ENCODE results near the gene SLC19A1.
A peak's percentile ranks its signal among the peaks of the same experiment; 100 is the strongest.
"Not testable (repeated sequence)": the region's sequence is repeated elsewhere in the genome, so short reads cannot be mapped to it uniquely, and the experiment has no call there.

Gene SLC19A1

GRCh38 chr21:45529785-45530422 lies 12.3 kb downstream of the SLC19A1 start:
- H3K4me1 ChIP-seq (ENCODE audit: control insufficient read depth, insufficient read depth, low read length), result peaks cover 31% of the 10 kb centered on the region
- no peak overlapping the region for H3K9ac ChIP-seq (ENCODE audit: low read length)
- H3K36me3 ChIP-seq (ENCODE audit: control insufficient read depth, insufficient read depth, low read length), result peaks cover 4% of the 10 kb centered on the region

DNA sequence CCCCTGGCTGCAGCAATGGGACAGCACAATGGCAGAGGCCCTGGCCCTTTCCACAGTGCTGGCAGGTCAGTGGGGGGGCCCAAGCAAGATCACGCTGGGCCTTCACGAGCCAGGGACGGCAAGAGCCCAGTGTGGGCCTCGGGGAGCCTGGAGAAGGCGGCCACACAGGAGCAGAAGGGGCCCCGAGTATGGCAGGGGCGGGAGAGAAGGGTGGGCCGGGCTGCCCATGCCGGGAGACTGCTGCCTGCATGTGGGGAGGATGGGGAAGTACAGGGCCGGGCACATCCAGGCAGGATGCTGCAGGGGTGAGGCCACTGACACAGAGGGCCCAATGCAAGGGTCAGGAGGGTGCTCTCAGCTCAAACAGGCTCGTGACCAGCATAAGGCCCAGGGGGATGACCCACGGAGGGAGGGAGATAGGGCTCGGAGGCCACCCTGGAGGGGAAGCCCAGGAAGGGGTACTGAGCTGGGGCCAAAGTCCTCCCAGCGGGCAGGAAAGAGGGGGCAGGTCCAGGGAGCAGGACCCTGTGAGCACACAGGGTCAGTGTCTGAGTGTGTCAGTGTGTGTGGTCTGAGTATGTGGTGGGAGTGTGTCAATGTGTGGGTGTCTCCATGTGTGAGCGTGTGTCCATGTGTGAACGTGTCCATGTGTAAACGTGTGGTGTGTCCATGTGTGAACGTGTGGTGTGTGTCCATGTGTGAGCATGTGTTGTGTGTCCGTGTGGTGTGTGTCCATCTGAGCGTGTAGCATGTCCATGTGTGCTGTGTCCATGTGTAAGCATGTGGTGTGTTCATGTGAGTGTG lies 13.1 kb downstream of the SLC19A1 start:
- Histone ChIP-seq H3K4me1 (ENCODE audit: control insufficient read depth, insufficient read depth, low read length) (peaks cover 26% of the 10 kb centered on the region), H3K4me3 (ENCODE audit: low read length) (no peak overlapping the region), H3K27me3 (ENCODE audit: control insufficient read depth, insufficient read depth, low read length) (no peaks in the 10 kb centered on the region), H3K9ac (ENCODE audit: low read length) (no peak overlapping the region), H3K9me3 (ENCODE audit: control insufficient read depth, low read length) (no peaks in the 10 kb centered on the region), H3K36me3 (ENCODE audit: control insufficient read depth, insufficient read depth, low read length) (peaks cover 4% of the 10 kb centered on the region)

More at GRCh38 chr21:45529785-45530422, 12.3 kb downstream of the SLC19A1 start:
- Histone ChIP-seq H3K9me3 (ENCODE audit: control insufficient read depth, low read length) (no peaks in the 10 kb centered on the region), H3K4me3 (ENCODE audit: low read length) (no peak overlapping the region), H3K27me3 (ENCODE audit: control insufficient read depth, insufficient read depth, low read length) (no peaks in the 10 kb centered on the region)

DNA sequence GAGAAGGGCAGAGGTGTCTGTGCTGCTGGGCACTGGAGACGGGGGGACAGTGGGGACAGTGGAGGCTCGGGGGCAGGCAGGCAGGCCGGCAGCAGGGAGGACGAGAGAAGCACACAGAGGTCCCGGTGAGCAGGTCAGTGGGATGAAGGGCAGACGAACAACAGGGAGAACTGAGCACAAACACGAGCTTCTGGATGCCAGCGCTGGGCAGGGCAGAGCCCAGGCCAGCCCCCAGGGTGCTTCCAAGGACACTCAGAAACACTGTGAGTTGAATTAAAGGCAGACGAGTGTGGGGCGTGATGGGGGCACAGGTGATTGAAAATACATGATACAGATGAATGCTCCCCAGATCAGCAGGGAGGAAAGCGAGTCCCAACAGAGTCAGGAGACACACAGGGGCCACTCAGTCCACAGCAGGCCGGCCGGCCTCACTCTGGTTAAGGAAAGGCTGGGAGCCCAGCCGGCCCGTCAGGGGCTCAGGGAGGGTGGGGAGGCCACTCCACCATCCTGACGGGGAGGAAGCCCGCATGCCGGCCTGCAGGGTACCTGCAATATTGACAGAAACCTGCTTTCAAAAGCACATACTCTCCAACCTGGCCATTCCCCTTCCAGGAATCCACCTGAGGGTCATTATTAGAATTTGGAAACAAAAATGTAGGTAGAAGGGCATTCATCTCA lies 14.1 kb downstream of the SLC19A1 start:
- H3K4me1 ChIP-seq (ENCODE audit: control insufficient read depth, insufficient read depth, low read length), result peaks cover 16% of the 10 kb centered on the region
- H3K27me3 ChIP-seq (ENCODE audit: control insufficient read depth, insufficient read depth, low read length), result no peaks in the 10 kb centered on the region
- H3K36me3 ChIP-seq (ENCODE audit: control insufficient read depth, insufficient read depth, low read length), result peaks cover 4% of the 10 kb centered on the region
- no peaks in the 10 kb centered on the region for H3K9me3 ChIP-seq (ENCODE audit: control insufficient read depth, low read length)
- H3K9ac ChIP-seq (ENCODE audit: low read length), result no peak overlapping the region
- no peak overlapping the region for H3K4me3 ChIP-seq (ENCODE audit: low read length)

DNA sequence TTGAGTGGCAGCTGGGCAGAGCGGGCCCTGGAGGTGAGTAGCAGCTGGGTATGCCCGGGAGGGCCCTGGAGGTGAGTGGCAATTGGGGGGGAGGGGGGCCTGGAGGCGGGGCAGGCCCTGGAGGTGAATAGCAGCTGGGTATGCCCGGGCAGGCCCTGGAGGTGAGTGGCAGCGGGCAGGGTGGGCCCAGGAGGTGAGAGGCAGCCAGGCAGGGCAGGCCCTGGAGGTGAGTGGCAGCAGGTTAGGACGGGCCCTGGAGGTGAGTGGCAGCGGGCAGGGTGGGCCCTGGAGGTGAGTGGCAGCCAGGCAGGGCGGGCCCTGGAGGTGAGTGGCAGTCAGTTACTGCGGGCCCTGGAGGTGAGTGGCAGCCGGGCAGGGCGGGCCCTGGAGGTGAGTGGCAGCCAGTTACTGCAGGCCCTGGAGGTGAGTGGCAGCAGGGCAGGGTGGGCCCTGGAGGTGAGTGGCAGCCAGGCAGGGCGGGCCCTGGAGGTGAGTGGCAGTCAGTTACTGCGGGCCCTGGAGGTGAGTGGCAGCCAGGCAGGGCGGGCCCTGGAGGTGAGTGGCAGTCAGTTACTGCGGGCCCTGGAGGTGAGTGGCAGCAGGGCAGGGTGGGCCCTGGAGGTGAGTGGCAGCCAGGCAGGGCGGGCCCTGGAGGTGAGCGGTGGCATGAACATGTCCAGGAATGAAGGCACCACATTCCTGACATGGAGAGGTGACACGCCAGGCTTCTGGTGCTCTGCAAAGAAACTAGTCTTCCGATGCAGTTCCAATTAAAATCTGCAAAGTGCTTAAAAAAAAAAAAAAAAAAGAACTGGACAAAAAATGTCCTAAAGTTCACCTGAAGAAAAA lies 14.9 kb downstream of the SLC19A1 start:
- H3K4me3 ChIP-seq (ENCODE audit: low read length); H3K36me3 ChIP-seq (ENCODE audit: control insufficient read depth, insufficient read depth, low read length); H3K9me3 ChIP-seq (ENCODE audit: control insufficient read depth, low read length); H3K4me1 ChIP-seq (ENCODE audit: control insufficient read depth, insufficient read depth, low read length); H3K9ac ChIP-seq (ENCODE audit: low read length); H3K27me3 ChIP-seq (ENCODE audit: control insufficient read depth, insufficient read depth, low read length): not testable (repeated sequence)

GRCh38 chr21:45525910-45526306 lies 16.3 kb downstream of the SLC19A1 start:
- H3K4me3 ChIP-seq (ENCODE audit: low read length), result no peak overlapping the region
- peaks cover 4% of the 10 kb centered on the region for H3K36me3 ChIP-seq (ENCODE audit: control insufficient read depth, insufficient read depth, low read length)
- no peak overlapping the region for H3K9ac ChIP-seq (ENCODE audit: low read length)
- peaks cover 9% of the 10 kb centered on the region for H3K4me1 ChIP-seq (ENCODE audit: control insufficient read depth, insufficient read depth, low read length)
- no peaks in the 10 kb centered on the region for H3K9me3 ChIP-seq (ENCODE audit: control insufficient read depth, low read length)
- no peaks in the 10 kb centered on the region for H3K27me3 ChIP-seq (ENCODE audit: control insufficient read depth, insufficient read depth, low read length)

DNA sequence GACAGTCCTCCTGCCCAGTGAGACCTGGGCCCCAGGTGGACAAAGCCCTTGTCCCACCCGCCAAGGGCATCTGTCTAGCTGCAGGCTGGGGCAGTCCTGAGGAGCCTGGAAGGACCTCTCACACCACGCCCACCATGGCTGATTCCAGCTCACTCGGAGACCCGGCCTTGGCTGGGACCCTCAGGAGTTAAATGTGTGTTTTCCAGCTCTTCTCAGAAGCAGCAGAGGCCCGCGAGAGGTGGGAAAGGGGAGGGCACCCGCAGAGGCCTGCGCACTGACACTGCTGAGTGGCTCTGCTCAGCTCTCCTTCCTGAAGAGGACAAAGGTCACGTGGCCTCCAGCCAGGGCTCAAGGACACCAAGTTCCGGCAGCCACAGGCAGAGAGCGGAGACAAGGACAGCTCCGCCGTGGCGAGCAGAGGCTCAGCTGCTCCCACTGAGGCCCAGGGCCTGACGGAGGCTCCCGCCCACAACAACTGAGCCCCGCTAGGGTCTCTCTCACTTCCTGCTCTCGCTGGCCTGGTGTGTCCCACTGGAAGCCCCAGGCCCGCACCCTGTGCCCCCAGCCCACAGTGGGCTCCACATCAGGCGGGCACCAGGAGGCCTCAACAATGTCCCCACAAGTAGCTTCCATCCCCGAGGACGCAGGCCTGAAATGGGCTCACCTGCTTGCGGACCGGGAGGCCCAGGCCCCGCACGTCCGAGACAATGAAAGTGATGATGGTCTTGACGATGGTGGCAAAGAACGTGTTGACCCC lies 16.9 kb downstream of the SLC19A1 start:
- H3K27me3 ChIP-seq (ENCODE audit: control insufficient read depth, insufficient read depth, low read length), result no peaks in the 10 kb centered on the region
- H3K36me3 ChIP-seq (ENCODE audit: control insufficient read depth, insufficient read depth, low read length), result peaks cover 4% of the 10 kb centered on the region
- peaks cover 9% of the 10 kb centered on the region for H3K4me1 ChIP-seq (ENCODE audit: control insufficient read depth, insufficient read depth, low read length)
- H3K9me3 ChIP-seq (ENCODE audit: control insufficient read depth, low read length), result no peaks in the 10 kb centered on the region
- H3K4me3 ChIP-seq (ENCODE audit: low read length), result no peak overlapping the region
- peak overlapping the region; percentile 5 for H3K9ac ChIP-seq (ENCODE audit: low read length)

- Histone ChIP-seq H3K9ac (ENCODE audit: low read length) (no peak overlapping the region), H3K27me3 (ENCODE audit: control insufficient read depth, insufficient read depth, low read length) (no peaks in the 10 kb centered on the region), H3K4me1 (ENCODE audit: control insufficient read depth, insufficient read depth, low read length) (peaks cover 9% of the 10 kb centered on the region), H3K4me3 (ENCODE audit: low read length) (no peak overlapping the region), H3K36me3 (ENCODE audit: control insufficient read depth, insufficient read depth, low read length) (peaks cover 3% of the 10 kb centered on the region), H3K9me3 (ENCODE audit: control insufficient read depth, low read length) (no peaks in the 10 kb centered on the region)
Observed at GRCh38 chr21:45524756-45525152, 17.5 kb downstream of the SLC19A1 start.

DNA sequence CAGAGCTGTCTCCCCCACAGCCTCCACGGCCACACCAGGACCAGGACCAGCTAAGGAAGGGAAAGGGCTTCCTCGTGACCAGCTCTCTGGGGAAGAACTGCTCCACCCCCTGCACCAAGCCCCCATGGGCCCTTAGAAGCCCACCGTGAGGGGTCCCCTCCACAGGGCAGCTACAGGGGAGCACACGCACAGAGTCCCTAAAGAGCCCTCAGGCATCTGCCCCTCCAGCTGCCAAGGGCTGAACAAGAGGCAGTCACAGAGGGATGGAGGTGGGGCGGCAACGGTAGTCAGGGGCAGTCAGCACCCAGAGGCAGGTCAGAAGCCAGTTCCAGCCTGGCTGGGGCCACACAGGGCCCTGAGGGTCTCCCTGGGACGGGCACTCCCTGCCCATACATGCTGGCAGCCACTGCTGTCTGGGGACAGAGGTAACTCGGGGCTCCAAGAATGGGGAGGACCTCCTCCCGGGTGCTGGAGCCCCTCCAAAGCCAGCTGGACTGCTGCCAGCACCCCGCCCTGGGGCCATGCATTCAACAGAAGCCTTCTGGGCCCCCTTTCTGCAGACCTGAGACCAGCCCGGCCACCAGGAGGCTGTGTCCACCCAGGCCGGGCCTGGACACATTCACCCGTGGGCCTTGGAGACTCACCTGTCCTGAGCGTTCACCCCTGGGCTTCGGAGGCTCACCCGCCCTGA lies 18.7 kb downstream of the SLC19A1 start:
- Histone ChIP-seq H3K27me3 (ENCODE audit: control insufficient read depth, insufficient read depth, low read length) (no peaks in the 10 kb centered on the region), H3K36me3 (ENCODE audit: control insufficient read depth, insufficient read depth, low read length) (no peaks in the 10 kb centered on the region), H3K9me3 (ENCODE audit: control insufficient read depth, low read length) (no peaks in the 10 kb centered on the region), H3K4me3 (ENCODE audit: low read length) (no peak overlapping the region), H3K9ac (ENCODE audit: low read length) (no peak overlapping the region), H3K4me1 (ENCODE audit: control insufficient read depth, insufficient read depth, low read length) (peaks cover 9% of the 10 kb centered on the region)

GRCh38 chr21:45522986-45523385 lies 19.3 kb downstream of the SLC19A1 start:
- H3K36me3 ChIP-seq (ENCODE audit: control insufficient read depth, insufficient read depth, low read length), result no peaks in the 10 kb centered on the region
- no peaks in the 10 kb centered on the region for H3K9me3 ChIP-seq (ENCODE audit: control insufficient read depth, low read length)
- H3K27me3 ChIP-seq (ENCODE audit: control insufficient read depth, insufficient read depth, low read length), result no peaks in the 10 kb centered on the region
- H3K4me3 ChIP-seq (ENCODE audit: low read length), result no peak overlapping the region
- H3K4me1 ChIP-seq (ENCODE audit: control insufficient read depth, insufficient read depth, low read length), result peaks cover 9% of the 10 kb centered on the region
- H3K9ac ChIP-seq (ENCODE audit: low read length), result no peak overlapping the region

DNA sequence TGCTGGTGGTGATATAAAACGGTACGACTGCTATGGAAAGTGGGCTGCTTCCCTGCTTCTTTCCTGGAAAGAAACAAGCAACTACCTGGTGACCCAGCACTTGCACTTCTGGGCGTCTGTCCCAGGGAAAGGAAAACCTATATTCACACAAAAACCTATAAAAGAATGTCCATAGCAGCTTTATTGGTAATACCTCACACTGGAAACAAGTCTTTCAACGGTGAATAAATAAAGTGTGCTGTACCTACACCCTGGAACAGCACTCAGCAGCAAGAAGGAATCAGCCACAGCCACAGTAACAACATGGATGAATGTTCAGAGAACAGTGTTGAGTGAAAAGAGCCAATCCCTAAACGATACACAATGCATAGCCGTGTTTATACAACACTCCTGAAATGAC lies 19.9 kb downstream of the SLC19A1 start:
- Histone ChIP-seq H3K36me3 (ENCODE audit: control insufficient read depth, insufficient read depth, low read length) (no peaks in the 10 kb centered on the region), H3K4me3 (ENCODE audit: low read length) (no peak overlapping the region), H3K9me3 (ENCODE audit: control insufficient read depth, low read length) (no peaks in the 10 kb centered on the region), H3K4me1 (ENCODE audit: control insufficient read depth, insufficient read depth, low read length) (peaks cover 9% of the 10 kb centered on the region), H3K9ac (ENCODE audit: low read length) (no peak overlapping the region), H3K27me3 (ENCODE audit: control insufficient read depth, insufficient read depth, low read length) (no peaks in the 10 kb centered on the region)

- H3K9me3 ChIP-seq (ENCODE audit: control insufficient read depth, low read length), result no peaks in the 10 kb centered on the region
- H3K9ac ChIP-seq (ENCODE audit: low read length), result no peak overlapping the region
- peaks cover 9% of the 10 kb centered on the region for H3K4me1 ChIP-seq (ENCODE audit: control insufficient read depth, insufficient read depth, low read length)
- H3K4me3 ChIP-seq (ENCODE audit: low read length), result no peak overlapping the region
- H3K27me3 ChIP-seq (ENCODE audit: control insufficient read depth, insufficient read depth, low read length), result no peaks in the 10 kb centered on the region
- H3K36me3 ChIP-seq (ENCODE audit: control insufficient read depth, insufficient read depth, low read length), result no peaks in the 10 kb centered on the region
Observed at GRCh38 chr21:45521241-45521640, 21.0 kb downstream of the SLC19A1 start.

All from mucosa of stomach (tissue), 1 donor.